HG03039 (cell line): ENCODE results near the gene DGKI.

Source experiments
- ATAC-seq: cut with Tn5 transposase; IDR thresholded peaks from one replicate; pipeline ENCODE4 v1.9.1; 2021; ENCODE audit warnings: mild to moderate bottlenecking, moderate library complexity; ENCODE audit not compliant: unreplicated experiment

The DGKI gene

DNA sequence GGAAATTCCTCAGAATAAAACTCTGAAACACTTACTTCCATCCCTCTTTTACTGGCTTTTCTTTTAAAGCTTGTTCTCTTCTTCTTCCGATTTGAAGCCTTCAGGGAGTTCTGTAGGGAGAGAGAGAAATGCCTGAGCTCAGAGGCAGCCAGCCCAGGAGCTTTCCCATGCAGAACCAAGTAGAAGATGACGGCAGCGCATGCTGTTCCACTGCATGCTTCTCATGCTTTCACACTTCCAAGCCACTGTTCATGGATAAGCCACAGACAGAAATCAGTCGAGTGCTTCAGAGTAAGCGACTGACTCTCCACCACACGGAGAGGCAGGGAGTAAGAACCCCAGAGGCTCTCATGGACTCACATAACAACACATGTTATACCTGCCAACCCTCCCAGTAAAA lies 237.3 kb downstream of the DGKI start:
- ATAC-seq, result no peak

DNA sequence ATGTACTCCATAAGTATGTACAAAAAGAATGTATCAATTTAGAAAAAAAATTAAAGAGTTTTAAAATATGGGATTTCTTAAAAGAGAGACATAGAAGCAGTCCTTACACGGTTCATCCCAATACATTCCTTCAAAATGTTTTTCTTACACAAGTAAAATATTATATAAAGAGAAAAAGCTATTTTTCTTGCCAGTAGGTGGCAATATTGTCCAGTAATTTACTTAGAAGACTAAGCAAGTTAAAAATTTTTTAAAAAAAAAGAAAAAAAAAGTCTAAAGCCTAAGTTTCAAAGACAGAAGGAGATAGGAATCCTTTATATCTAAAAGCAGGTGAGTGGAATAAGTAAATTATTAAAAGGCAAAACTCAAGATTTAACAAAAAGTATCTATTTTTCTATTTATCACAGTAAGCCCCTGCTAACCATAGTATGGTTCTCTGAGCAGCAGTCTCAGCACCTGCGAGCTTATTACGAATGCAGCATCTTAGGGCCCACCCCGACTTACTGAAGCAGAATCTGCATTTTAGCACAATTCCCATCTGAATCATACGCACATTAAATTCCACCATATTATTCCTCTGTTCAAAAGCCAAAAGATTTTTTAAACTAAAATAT lies 240.6 kb downstream of the DGKI start:
- no peak for ATAC-seq

DNA sequence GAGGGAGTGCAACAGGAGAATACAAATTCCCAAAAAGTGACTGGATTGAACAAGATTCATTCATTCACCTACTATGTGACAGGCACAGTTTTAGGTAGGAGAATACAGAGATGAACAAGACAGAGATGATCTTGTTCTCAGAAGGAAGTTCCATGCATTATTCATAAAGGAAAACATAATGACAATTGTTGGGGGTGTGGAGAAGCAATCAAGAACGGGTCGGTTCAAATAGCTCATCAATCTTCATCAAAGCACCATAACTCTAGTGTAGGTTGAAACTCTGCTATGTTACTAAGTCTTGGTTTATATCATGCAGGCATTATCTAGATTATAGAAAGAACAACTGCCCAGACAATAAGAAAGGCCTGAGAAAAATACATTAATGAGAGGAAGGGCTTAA lies 243.7 kb downstream of the DGKI start:
- ATAC-seq, result no peak

DNA sequence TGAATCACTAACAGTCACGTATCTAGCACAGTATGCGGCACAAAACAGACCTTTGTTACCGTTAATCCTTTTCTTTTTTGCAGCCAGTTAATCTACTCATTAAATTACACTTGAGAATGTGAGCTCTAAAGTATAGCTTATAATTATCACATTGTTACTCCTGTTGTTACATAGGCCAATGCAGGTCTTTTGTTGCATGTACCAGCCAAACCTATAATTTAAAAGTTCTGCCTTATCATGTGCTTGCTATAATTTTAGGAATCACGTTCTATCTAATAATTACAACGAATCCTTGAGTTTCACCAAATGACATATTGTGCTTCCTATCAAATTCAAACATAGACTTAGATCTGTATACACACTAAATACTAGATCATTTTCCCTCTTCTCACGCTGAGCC lies 245.1 kb downstream of the DGKI start:
- ATAC-seq, result no peak

DNA sequence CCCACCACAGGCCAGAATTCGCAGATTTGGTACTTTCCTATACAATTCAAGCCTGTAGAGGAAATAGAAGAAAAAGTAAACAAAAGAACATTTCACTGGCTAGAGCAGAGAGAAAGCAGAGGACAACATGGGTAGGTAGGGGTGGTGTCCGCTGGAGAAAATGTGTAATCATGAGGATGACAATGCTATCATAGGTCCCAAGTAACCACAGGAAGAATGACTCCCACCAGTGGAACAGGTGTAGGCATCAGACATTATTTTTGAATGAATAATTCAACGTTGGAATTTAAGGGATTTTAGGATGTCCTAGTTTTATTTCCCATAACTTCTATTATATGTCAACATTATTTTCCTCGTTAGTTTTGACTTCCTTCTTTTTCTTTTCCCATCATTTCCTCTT lies 248.9 kb downstream of the DGKI start:
- ATAC-seq, result no peak

DNA sequence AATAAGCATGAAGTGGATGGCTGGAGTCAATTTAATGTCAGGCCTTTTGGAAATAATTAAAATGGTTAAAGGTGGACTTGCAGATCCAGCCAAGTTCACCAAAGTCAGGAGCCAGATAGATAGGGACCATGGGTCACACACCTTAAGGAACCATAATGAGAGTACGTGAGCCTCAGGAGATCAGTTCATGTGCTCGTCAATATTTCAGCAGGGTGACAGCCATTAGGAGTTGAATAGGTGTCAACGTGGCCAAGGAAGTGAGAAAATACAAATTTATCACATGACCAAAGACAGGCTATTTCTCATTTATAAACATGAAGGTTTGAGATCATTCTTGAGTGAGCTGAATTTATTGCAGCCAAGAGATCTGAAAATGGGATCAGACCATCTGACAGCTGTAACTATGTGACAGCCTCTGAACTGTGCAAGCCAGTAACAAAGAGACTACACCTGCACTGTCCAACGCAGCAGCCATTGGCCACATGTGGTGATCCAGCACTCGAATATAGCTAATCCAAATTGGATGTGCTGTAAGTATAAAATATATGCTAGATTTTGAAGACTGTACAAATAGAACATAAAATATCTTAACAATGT lies 253.6 kb downstream of the DGKI start:
- no peak for ATAC-seq

DNA sequence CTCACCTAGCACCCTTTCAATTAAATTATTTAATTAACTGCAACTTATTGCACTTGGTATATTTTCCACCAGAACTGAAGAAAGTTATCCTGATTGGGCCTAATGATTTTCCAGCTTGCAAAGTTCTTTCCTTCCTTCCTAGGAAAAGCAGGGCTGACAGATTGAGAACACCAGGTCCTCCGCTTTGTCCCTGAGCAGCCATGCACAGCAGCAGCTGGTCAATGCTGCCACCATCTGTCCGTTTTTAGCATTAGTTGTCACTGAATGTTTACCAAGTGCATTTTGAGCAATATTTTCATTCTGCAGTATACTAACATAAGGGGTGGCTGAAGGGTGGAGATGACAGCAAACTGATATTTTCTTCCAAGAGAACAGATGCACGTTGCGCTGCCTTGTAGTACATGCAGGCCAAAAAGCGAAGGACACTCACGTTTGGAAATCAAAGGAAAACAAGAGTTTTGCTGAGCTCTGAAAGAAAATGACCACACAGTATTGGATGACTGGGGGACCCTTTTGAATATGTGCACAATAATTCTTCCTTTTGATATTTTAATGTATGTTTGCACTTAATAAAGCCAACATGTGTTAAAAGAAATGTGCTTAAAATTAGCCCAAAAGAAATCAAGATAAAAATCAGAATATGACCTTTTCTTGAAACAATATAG lies 254.4 kb downstream of the DGKI start:
- no peak for ATAC-seq

DNA sequence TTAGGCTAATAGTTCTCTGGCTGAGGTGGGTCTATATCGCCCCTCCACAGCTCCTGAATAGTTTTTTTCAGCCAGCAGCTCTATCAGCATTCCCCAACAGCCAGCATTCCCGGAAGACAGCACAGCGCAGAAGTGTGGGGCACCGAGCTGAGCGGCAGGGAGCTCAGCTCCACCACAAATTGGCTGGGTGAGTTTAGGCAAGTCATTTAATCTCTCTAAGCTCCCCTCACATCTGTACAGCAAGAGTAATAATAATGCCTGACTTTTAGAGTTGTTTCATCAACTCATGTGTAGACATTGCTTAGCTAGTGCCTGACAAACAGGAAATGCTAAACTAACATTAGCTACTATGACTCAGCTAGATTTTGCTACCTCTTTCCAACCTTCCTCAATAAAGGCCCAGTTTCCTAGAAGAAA lies 255.3 kb downstream of the DGKI start:
- no peak for ATAC-seq

DNA sequence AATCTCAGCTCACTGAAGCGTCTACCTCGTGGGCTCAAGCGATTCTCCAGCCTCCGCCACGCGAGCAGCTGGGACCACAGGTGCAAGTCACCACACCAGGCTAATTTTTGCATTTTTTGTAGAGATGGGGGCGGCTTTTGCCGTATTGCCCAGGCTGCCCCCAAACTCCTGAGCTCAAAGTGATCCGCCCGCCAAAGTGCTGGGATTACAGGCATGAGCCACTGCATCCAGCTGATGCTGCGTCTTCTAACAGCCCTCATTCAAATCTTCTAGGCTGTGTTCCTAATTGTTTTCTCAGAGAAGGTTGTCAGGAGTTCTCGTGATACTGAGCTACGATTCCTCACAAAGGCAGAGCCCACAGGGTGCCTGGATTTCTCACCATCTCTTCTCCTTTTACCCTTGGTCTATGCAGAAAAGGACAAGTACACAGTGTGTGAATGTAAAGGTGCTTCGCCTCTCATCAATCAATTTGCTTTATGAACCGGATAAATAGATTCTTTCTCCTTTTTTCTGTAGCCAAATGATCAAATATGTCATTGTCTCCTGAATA lies 255.9 kb downstream of the DGKI start:
- ATAC-seq, result no peak

DNA sequence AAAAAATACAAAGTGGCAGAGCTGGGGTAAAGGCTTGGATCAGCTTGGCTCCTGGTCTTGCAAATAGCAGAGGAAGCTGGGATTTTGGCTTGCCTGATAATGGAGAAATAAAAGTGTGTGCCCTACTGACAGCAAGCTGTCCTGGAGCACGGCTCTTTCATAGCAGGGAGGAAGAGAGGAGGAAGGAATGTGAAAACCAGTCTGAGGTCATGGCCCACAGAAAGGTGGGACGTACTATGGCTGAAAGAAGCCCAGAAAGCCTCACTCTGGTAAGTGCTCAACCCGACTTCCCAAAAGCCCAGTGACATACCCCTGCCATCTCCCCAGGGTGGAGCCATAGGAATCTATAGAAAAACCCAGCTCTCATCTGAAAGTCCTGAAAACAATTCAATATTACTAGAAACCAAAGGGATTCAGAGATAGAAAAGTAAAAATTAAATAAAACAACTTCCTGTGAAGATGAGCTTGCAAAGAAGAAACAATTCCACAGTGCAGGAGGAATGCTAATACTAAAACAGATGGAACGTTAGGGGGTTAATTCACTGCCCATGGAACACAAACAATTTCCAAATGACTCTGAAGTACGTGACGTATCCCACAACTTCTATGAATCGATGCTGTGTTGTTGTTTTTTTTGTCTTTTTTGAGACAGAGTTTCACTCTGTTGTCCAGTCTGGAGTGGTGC lies 256.6 kb downstream of the DGKI start:
- ATAC-seq, result no peak

DNA sequence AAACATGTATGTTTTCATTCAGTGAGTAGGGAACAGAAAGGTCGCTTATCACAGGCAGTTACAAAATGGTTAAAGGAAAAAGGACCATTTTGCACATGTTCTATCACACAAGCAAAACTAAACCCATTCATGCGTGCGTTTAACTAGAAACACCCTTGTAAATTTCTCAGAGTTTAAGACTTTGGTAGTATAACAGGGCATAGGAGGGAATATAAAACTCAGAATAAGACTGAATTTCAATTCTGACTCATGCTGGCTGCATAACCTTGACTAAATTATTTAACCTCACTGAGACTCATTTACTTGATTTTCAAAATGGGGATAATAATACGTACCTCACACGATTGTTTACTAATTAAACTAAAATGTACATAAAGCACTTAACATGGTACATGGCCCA lies 259.4 kb downstream of the DGKI start:
- no peak for ATAC-seq

DNA sequence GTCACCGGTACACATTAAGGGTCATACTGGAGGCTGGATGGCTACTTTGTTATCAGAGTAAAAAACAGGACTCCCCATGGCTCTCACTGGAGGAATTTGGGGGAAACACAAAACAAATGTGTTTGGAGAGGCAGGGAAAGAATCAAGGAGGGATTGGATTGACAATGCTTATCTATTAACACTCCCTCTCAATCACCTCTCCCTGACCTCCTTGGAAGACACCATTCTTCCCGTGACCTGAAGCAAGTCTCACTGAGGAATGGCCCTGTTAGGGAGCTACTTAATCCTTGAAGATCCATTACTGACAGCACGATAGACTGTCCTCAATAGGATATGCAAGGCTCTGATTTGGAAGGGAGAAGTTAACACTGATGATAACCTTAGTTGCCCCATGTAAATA lies 261.2 kb downstream of the DGKI start:
- no peak for ATAC-seq

DNA sequence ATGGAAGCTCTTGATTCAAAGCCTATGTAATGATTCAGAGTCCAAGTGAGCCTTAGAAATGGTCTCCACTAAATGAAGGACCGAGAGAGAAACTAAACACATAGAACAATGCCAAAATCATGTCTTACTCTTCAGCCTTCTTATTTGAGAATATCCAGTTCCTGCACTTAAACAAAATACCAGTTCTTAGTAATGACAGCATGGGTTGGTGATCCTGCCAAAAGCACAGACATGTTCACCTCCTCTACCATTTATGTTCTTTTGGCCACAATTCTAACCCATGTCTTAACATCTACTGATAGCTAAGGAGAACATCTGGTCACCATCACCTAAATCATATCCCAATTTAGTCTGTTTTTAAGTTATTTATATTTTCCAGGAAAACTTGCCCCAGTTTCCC lies 263.6 kb downstream of the DGKI start:
- no peak for ATAC-seq

DNA sequence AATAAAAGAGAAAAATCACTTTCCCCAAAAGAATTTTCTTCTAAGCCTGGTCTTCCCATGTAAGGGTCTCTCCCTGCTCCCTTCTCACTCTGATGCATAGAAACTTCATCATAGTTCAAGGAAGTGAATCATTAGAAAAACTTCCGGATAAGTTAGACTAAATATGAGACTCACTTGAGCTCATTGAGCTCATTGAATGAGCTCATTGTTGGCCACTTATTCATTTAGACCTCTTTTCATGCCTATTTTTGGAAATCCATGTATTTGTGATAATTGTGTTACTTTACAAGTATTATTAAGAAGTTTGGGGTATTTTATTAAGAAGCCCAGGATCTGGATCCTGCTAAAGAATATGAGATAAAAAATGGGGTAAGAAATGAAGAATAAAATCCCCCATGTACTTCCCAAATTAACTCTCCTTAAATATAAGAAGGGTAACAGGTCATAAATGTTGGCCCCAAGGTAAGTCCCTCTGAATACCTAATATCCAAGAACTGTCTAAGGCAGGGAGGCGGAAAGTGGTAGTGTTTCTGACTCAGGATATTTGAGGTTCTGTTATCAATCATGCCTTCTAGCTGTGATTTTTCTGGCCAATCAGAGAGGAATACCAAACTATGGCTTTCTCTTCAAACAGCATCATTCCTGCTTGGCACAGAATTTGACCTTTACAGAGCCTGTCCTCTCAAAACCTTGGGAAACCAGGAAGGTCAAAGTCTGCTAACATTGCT lies 266.7 kb downstream of the DGKI start:
- no peak for ATAC-seq

DNA sequence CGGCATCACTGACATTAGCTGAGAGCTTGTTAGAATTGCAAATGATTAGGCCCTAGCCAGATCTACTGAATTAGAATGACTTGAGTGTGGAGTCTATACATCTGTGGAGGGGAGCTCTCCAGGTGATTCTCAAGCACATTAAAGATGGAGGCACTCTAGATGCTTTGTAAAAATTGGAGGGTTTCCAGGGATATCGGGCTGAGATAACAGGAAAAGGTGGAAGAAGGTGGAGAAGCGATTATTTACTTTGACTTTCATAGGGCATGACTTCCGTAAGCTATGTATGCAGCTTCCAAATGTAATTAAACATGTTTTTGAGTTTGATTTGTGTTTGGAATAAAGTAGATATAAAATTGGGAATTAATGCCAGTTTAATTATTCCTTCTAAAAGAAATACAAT lies 268.2 kb downstream of the DGKI start:
- no peak for ATAC-seq

DNA sequence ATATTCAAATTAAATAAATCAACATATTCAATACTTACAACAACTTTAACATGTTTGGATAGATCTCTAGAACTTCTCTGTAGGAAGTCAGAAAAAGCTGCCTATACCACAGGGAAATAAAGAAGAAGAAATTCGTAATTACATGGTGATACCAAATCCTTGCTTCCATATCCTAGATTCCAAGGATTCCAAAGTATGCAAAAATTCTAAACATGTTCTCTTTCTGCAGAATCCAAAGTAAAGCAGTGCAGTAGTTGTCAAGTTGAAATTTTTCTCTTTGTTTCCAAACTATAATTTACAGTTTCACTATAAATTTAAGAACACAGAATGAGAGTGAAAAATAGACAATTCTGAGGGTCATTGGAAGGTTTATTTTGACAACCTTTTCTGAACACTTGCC lies 269.6 kb downstream of the DGKI start:
- no peak for ATAC-seq

DNA sequence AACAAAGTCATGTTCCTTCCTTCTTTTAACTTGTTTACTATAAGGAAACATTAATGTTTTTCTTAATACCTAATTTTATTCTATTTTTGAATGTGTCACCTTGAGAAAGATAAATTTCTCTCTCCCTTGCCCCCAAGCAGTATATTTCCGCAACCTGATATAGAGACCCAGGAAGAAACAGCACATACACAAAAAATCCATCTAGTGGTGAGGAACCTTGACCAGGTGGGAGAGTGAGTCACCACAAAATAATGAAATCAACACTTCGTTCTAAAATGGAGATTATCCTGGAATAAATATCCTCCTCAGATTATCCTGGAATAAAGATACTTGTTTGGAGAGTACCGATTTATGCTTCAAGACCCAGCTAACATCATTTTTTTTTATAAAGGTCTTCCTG lies 270.3 kb downstream of the DGKI start:
- no peak for ATAC-seq

DNA sequence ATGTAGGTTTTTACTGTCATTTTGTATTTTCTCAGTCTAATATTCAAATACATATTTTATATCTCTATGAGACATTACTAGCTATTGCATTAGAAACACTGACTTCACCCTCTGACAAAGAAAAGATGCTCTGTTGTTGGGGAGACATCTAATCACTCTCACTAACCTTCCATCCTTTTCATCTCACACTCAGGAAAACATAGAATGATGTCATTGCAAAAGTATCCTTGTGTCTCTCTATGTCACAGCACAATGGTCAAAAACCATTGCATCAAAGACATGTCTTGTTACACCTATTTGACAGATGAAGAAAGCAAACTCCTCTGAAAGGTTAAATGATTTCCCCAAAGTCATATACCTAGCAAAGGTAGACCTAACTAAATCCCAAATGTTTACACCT lies 272.0 kb downstream of the DGKI start:
- ATAC-seq, result no peak

DNA sequence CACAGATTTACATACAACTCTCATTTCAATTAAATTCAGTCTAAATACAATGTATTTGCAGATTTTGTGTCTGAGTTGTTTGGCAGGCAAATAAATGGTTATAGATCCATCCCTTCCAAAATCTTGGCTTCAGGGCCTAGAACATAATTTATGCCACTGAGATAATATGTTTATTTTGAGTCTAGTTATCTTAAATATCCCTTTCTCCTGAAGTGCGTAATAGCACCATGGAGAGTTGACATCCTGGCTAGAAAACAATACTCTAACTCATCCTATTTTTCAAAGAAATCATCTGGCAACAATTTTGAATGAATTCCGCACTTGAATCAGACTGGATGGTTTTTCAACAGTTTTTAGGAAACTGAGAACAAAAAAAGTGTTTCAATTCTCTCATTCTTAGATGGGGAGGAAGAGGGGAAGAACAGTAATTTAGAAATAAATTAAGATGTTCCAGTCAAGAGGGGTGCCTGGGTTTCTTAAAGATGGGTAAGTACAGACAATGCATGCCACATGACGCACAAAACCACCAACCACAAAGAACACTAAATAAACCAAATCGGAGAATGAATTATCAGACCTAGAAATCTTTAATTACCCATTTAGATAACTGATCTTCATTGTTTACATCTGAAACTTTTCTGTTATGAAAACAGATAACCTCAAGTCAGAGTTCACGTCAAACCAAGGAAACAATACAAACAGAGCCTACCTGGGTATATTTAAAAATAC lies 274.6 kb downstream of the DGKI start:
- ATAC-seq, result no peak

DNA sequence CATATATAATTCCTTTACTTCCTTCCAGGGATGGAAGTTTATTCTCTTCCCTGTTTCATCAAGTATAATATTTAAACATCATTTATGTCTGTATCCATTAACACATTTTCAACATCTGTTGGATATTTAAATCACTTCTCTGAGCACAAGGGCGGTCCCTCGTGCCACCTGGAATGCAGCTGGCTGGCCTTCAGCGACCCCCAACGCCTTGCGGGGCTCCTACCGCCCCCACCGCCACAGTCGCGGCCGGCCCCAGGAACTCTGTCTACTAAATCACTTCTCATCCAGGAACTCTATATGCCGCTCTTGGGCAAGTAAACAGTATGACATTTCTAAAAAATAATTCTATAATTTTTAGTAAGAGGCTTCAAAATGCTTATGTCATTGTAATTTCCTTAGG lies 282.1 kb downstream of the DGKI start:
- no peak for ATAC-seq

DNA sequence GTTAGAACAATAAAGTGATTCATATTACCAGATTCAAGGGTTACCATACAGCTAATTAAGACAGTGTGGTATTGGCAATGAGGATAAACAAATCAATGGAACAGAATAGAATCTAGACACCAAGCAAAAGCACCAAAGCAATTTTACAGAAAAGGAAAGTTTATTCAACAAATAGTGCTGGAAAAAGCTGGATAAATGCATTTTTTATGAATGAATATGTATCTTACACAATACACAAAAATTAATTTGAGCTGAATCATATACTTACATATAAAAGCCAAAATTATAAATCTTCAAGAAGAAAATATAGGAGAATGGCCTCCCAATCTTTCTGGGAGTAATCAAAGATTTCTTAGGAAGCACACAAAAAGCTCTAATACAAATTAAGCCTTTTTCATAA lies 282.8 kb downstream of the DGKI start:
- no peak for ATAC-seq
